Testis (tissue), 3 donors: ENCODE measurements around the gene BAIAP2. TPM values are rescaled to one million over a fixed set of nuclear protein-coding genes. Genes with fewer than 3 reads are reported as not detected.

Experiments
- DNase-seq: peaks from one replicate; pipeline ENCODE4 v3.0.0-alpha.2; 2019
- H3K27ac ChIP-seq, 2 donors: fragments of 200-600 bp; sonication (generic); one replicate each; pipeline ENCODE4 v1.5.1; 2019
- H3K27me3 ChIP-seq: fragments of 200-600 bp; sonication (generic); one replicate; pipeline ENCODE4 v1.5.1; 2019
- H3K36me3 ChIP-seq: fragments of 200-600 bp; sonication (generic); one replicate; pipeline ENCODE4 v1.5.1; 2017; ENCODE audit warnings: low read depth; ENCODE audit errors: missing control alignments
- H3K4me1 ChIP-seq: fragments of 200-600 bp; sonication (generic); one replicate; pipeline ENCODE4 v1.5.1; 2019
- H3K4me3 ChIP-seq, 2 donors: fragments of 200-600 bp; sonication (generic); one replicate each; pipeline ENCODE4 v1.5.1; 2017 to 2019
- H3K9me3 ChIP-seq: fragments of 200-600 bp; sonication (generic); one replicate; pipeline ENCODE4 v1.5.1; 2017
- CTCF ChIP-seq, 3 experiments: fragments of 450-650 bp in 2 of 3; fragments of 200-600 bp in 1 of 3; sonication (generic) in 1 of 3; IDR thresholded peaks; one replicate each; pipeline ENCODE4 v1.5.1; 2016 to 2019; ENCODE audit warnings: antibody characterized with exemption in 3 of 3, mild to moderate bottlenecking in 2 of 3, moderate library complexity in 1 of 3
- POLR2A ChIP-seq: fragments of 450-650 bp; IDR thresholded peaks from one replicate; pipeline ENCODE4 v1.6.1; 2017; ENCODE audit warnings: antibody characterized with exemption, mild to moderate bottlenecking, moderate library complexity
- WGBS, 2 donors: methylation state at CpG; one replicate each; pipeline ENCODE4 v1.1.5; 2018; 5-methylcytosine and 5-hydroxymethylcytosine counted together
- intact Hi-C: fragments of 100-400 bp; cut with DNase I; formaldehyde crosslinking; loops from one replicate; pipeline ENCODE4 v1.15.1; 2023; ENCODE audit warnings: low total_unique reads
- polyA plus RNA-seq: library from polyadenylated mRNA; stranded (reverse); fragments of 350-450 nt; fragmentation: Illumina TruSeq; extraction: RNeasy Lipid Tissue Mini Kit (QIAGEN cat#74804); gene quantifications from one replicate; pipeline ENCODE4 v1.2.3, GENCODE V29; 2014; ENCODE audit warnings: low read depth, low replicate concordance; ENCODE audit not compliant: insufficient read depth
- total RNA-seq, 2 donors: library from RNA; depleted of rRNA; stranded (reverse); fragments of >200 nt; gene quantifications; one replicate each; pipeline ENCODE4 v1.2.3, GENCODE V29; 2016

Gene BAIAP2
- total and polyA plus RNA-seq, 3 donors from 2014 or later, result 36.7 to 67.5 (median 67.3) TPM

GRCh38 chr17:81006891-81007290, 28.1 kb upstream of the BAIAP2 start:
- Histone ChIP-seq H3K27ac (no peak overlapping the region), H3K27me3 (no peaks in the 10 kb centered on the region), H3K4me3 (no peak overlapping the region), H3K36me3 (no peaks in the 10 kb centered on the region), H3K9me3 (no peaks in the 10 kb centered on the region), H3K4me1 (peaks cover 8% of the 10 kb centered on the region)
- no peak for DNase-seq
- intact Hi-C loops, result no loop called here
- WGBS, 2 donors, result 85 to 93% methylated on average over 10 of the region's 10 CpGs
- TF ChIP-seq POLR2A (no peak), CTCF (IDR thresholded peaks at IDR 0.05) (no peak)

- WGBS, 2 donors, result 85 to 88% methylated on average over 11 of the region's 11 CpGs
- intact Hi-C loops, result no loop called here
- no peak overlapping the region for H3K4me3 ChIP-seq
- no peak for DNase-seq
- TF ChIP-seq POLR2A, result no peak
- TF ChIP-seq CTCF (IDR thresholded peaks at IDR 0.05), result no peak
- H3K27ac ChIP-seq, result no peak overlapping the region
- peaks cover 4% of the 10 kb centered on the region for H3K4me1 ChIP-seq
- H3K27me3 ChIP-seq, result no peaks in the 10 kb centered on the region
- H3K9me3 ChIP-seq, result no peaks in the 10 kb centered on the region
- no peaks in the 10 kb centered on the region for H3K36me3 ChIP-seq
Measured at GRCh38 chr17:81008140-81008539, 26.8 kb upstream of the BAIAP2 start.

GRCh38 chr17:81009136-81009535, 25.8 kb upstream of the BAIAP2 start:
- 89 to 93% methylated on average over 14 of the region's 14 CpGs for WGBS, 2 donors
- Histone ChIP-seq H3K4me1 (no peaks in the 10 kb centered on the region), H3K9me3 (no peaks in the 10 kb centered on the region), H3K36me3 (no peaks in the 10 kb centered on the region), H3K4me3 (no peak overlapping the region), H3K27me3 (no peaks in the 10 kb centered on the region), H3K27ac (no peak overlapping the region)
- TF ChIP-seq CTCF (IDR thresholded peaks at IDR 0.05) (no peak), POLR2A (no peak)
- DNase-seq, result no peak
- intact Hi-C loops, result no loop called here

- no peaks in the 10 kb centered on the region for H3K4me1 ChIP-seq
- TF ChIP-seq CTCF (IDR thresholded peaks at IDR 0.05), result no peak
- no peak for TF ChIP-seq POLR2A
- intact Hi-C loops, result no loop called here
- no peaks in the 10 kb centered on the region for H3K27me3 ChIP-seq
- no peak for DNase-seq
- H3K4me3 ChIP-seq, result no peak overlapping the region
- no peaks in the 10 kb centered on the region for H3K36me3 ChIP-seq
- WGBS, 2 donors, result 82 to 83% methylated on average over 2 of the region's 2 CpGs
- no peak overlapping the region for H3K27ac ChIP-seq
- H3K9me3 ChIP-seq, result no peaks in the 10 kb centered on the region
Measured at GRCh38 chr17:81010935-81011334, 24.0 kb upstream of the BAIAP2 start.

GRCh38 chr17:81011951-81012350, 23.0 kb upstream of the BAIAP2 start:
- no peaks in the 10 kb centered on the region for H3K27me3 ChIP-seq
- no peak for DNase-seq
- intact Hi-C loops, result no loop called here
- WGBS, 2 donors, result 54 to 73% methylated on average over 3 of the region's 3 CpGs
- no peaks in the 10 kb centered on the region for H3K36me3 ChIP-seq
- no peak overlapping the region for H3K27ac ChIP-seq
- no peaks in the 10 kb centered on the region for H3K4me1 ChIP-seq
- TF ChIP-seq CTCF (IDR thresholded peaks at IDR 0.05), result no peak
- TF ChIP-seq POLR2A, result no peak
- no peak overlapping the region for H3K4me3 ChIP-seq
- no peaks in the 10 kb centered on the region for H3K9me3 ChIP-seq
